ENCODE results near the gene RBM23. TPM values are rescaled to one million over a fixed set of nuclear protein-coding genes. Genes with fewer than 3 reads are reported as not detected.

Gene RBM23
- total and polyA plus RNA-seq, 9 of the 15 experiments (the other 6 are each of a cell fraction or from before 2014, with no cell fraction given) = 46.0 to 102 (median 58.5) TPM

GRCh38 chr14:22872033-22872832 is 46.7 kb downstream of the RBM23 start (continued):
- TF ChIP-seq SNRNP70 (optimal IDR thresholded peaks at IDR 0.05; ENCODE audit: low read depth, low read length) (no peak), ZBTB7A (IDR thresholded peaks at IDR 0.05; ENCODE audit: borderline replicate concordance, control insufficient read depth, low read depth, low read length) (0 out of 2 replicates have a peak, but pooled peaks have one; percentile 1), ZNF316 (IDR thresholded peaks at IDR 0.05) (no peak), MAFF (IDR thresholded peaks at IDR 0.05; ENCODE audit: low read length) (peak; percentile 8; the same call in 1 of the 2 replicates), PHF21A (IDR thresholded peaks at IDR 0.05; ENCODE audit: borderline replicate concordance, low read depth) (peak; percentile 61; the same call in 1 of the 2 replicates), TEAD2 (tag; IDR thresholded peaks at IDR 0.05) (no peak), ZNF639 (CRISPR knock-in tag; conservative IDR thresholded peaks at IDR 0.05 in 1 of 2, IDR thresholded peaks at IDR 0.05 in 1 of 2) (no peak), KAT7 (CRISPR knock-in tag; IDR thresholded peaks at IDR 0.05; ENCODE audit: borderline replicate concordance) (0 out of 2 replicates have a peak, but pooled peaks have one; percentile 69), ZNF592 (IDR thresholded peaks at IDR 0.05) (no peak; the same call in 1 of the 2 replicates), CCNT2 (IDR thresholded peaks at IDR 0.05; ENCODE audit: borderline replicate concordance, extremely low read depth, insufficient read length, low read depth, low read length) (peak; percentile 61), SMARCA4 (IDR thresholded peaks at IDR 0.05) (0 out of 2 replicates have a peak, but pooled peaks have one; percentile 33), ZBTB34 (CRISPR knock-in tag; IDR thresholded peaks at IDR 0.05) (no peak), CBX5 (IDR thresholded peaks at IDR 0.05; ENCODE audit: borderline replicate concordance, low read depth) (no peak), CTCFL (IDR thresholded peaks at IDR 0.05; ENCODE audit: borderline replicate concordance, insufficient read depth, low read depth, low read length, poor library complexity, severe bottlenecking) (peak; percentile 66), MEF2D (tag; conservative IDR thresholded peaks at IDR 0.05; ENCODE audit: low read depth) (no peak), EZH2 (IDR thresholded peaks at IDR 0.05; ENCODE audit: borderline replicate concordance, low read depth, low read length) (no peak), POLR2G (IDR thresholded peaks at IDR 0.05; ENCODE audit: low read depth, low read length) (peak; percentile 74)

All from K562 (cell line).